MG63 (cell line): ENCODE data around the gene S1PR2. TPM values are rescaled to one million over a fixed set of nuclear protein-coding genes. Genes with fewer than 3 reads are reported as not detected.
"Not testable (repeated sequence)": the region's sequence is repeated elsewhere in the genome, so short reads cannot be mapped to it uniquely, and the experiment has no call there.

Experiments used
- DNase-seq: peaks from one replicate; pipeline ENCODE4 v3.0.0-alpha.2; 2020
- H3K27me3 ChIP-seq: fragments of 250-450 bp; sonication (Bioruptor Pico); 2 replicates; pipeline ENCODE4 v1.5.1; 2020; ENCODE audit warnings: mild to moderate bottlenecking, moderate library complexity
- H3K36me3 ChIP-seq: fragments of 250-450 bp; sonication (Bioruptor Pico); 2 replicates; pipeline ENCODE4 v1.5.1; 2020; ENCODE audit warnings: mild to moderate bottlenecking, moderate library complexity
- H3K4me3 ChIP-seq: fragments of 250-450 bp; sonication (Bioruptor Pico); 2 replicates; pipeline ENCODE4 v1.5.1; 2020; ENCODE audit warnings: mild to moderate bottlenecking, moderate library complexity
- H3K9me3 ChIP-seq: fragments of 250-450 bp; sonication (Bioruptor Pico); 2 replicates; pipeline ENCODE4 v1.5.1; 2020; ENCODE audit warnings: mild to moderate bottlenecking, moderate library complexity
- total RNA-seq: library from RNA; depleted of rRNA; stranded (reverse); fragments of >200 nt; shearing (Covaris generic); gene quantifications from 2 replicates; pipeline ENCODE4 v1.2.3, GENCODE V29; 2014; ENCODE audit warnings: low replicate concordance

Gene S1PR2
- total RNA-seq, 1 experiment from 2014 or later: 14.6 TPM

DNA sequence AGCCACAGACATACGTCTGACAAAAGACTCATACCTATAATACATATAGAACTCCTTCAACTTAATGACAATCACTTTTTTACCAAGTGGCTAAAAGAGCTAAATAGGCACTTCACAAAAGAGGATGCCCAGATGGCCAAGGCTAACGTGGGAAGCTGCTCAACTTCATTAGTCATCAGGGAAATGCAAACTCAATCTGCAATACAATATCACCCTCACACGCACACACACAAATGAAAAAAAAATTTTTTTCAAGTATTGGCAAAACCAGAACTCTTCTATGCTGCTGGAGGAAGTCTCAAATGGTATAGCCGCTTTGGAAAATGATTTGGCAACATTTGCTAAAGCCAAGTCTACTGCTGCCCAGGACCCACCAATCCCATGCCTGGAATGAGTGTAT is 21.8 kb downstream of the S1PR2 start:
- H3K36me3 ChIP-seq: no peaks in the 10 kb centered on the region
- no peak overlapping the region for H3K4me3 ChIP-seq
- DNase-seq: peak; percentile 82
- peaks cover 10% of the 10 kb centered on the region for H3K9me3 ChIP-seq
- no peaks in the 10 kb centered on the region for H3K27me3 ChIP-seq

DNA sequence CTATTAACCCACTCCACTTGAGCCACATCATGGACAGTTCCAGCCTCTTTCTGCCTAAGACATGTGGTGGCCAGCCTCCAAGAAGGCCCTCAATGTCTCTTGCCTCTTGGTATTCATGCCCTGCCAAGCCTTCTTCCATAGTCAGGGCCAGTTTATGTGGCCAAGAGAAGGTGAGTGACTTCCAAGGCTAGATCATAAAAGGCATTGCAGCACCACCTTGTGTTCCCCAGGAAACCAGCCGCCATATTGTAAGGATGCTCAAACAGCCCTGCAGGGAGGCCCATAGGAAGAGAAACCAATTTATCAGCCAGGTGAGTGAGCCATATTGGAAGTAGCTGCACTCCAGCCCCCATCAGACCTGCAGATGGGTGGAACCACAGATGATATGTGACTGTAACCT is 24.1 kb downstream of the S1PR2 start:
- Histone ChIP-seq H3K36me3 (no peaks in the 10 kb centered on the region), H3K9me3 (peaks cover 10% of the 10 kb centered on the region), H3K4me3 (no peak overlapping the region), H3K27me3 (no peaks in the 10 kb centered on the region)
- DNase-seq: no peak

DNA sequence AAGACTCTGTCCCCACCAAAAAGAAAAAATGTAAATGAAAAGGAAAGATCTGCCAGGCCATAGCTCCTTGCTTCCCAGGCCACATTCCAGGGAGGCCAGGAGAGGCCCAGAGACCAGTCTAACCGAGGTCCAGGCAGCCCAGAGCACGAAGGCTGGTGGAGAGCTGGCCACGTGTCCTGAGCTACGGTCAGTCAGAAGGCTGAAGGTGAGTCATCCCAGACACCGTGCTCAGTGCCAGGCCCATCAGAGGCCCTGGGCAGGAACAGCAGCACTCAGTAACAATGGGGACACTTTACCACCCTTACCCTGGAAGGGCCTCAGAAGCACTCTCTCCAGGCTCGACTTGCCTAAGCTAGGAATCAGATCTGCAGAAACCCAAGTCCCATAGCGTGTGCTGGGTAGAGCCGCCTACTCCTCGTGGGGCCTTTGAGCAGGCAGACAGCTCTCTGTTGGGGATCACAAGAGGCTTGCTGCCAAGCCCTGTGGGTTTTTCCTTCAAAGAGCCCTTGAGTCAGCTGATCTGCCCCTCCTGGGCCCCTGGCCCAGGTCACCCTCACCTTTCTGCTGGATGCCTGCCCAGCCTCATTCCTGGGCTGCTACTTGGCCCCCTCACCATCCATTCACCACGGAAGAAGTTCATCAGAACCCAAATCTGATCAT is 24.8 kb downstream of the S1PR2 start:
- DNase-seq: peak; percentile 97
- Histone ChIP-seq H3K27me3 (no peaks in the 10 kb centered on the region), H3K9me3 (peaks cover 10% of the 10 kb centered on the region), H3K4me3 (no peak overlapping the region), H3K36me3 (no peaks in the 10 kb centered on the region)

DNA sequence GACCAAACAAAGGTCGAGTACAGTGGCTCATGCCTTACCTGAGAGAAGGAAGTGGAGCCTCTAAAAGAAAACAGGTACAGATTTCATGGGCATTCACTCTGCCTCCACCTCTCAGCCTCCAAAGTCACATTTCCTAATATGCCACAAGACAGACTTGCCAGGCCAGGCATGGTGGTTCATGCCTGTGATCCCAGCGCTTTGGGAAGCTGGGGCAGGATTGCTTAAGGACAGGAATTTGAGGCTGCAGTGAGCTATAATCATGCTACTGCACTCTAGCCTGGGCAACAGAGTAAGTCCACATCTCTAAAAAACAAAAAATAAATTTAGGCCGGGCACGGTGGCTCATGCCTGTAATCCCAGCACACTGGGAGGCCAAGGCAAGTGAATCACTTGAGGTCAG is 25.5 kb downstream of the S1PR2 start:
- peak; percentile 34 for DNase-seq
- H3K27me3 ChIP-seq: no peaks in the 10 kb centered on the region
- H3K9me3 ChIP-seq: peaks cover 10% of the 10 kb centered on the region
- no peaks in the 10 kb centered on the region for H3K36me3 ChIP-seq
- no peak overlapping the region for H3K4me3 ChIP-seq

DNA sequence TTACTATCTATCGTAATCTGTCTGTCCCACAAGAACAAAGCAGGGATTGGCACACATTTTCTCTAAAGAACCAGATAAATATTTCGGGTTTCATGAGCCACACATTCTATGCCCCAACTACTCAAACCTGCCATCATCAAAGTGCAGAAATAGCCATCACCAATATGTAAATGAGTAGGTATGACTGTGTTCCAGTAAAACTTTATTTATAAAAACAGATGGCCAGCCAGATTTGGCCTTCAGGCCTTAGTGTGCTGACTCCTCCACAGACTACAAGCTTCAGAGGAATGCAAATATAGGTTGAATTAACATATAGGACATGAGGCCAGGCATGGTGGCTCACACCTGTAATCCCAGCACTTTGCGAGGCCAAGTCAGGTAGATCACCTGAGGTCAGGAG is 27.4 kb downstream of the S1PR2 start:
- H3K27me3 ChIP-seq: no peaks in the 10 kb centered on the region
- H3K4me3 ChIP-seq: no peak overlapping the region
- H3K9me3 ChIP-seq: peaks cover 10% of the 10 kb centered on the region
- H3K36me3 ChIP-seq: no peaks in the 10 kb centered on the region
- no peak for DNase-seq

DNA sequence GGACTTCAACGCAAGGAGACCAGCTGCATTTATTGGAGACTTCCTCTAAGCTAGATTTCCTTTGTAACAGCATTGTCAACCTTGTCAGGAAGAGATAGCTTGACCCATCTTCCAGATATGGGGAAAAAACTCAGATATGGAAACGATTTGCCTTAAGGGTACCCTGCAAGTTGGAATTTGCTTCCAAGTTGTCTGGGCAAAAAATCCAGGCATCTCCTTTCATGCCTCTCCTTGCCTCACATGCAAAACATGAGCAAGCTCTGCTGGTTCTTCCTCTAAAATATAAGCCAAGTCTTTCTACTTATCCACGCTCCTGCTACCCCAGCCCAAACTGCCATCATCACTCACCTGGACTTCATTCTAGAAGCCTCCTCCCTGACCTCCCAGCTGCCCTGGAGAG is 30.0 kb downstream of the S1PR2 start:
- H3K4me3 ChIP-seq: no peak overlapping the region
- no peaks in the 10 kb centered on the region for H3K36me3 ChIP-seq
- no peak for DNase-seq
- no peaks in the 10 kb centered on the region for H3K9me3 ChIP-seq
- no peaks in the 10 kb centered on the region for H3K27me3 ChIP-seq

DNA sequence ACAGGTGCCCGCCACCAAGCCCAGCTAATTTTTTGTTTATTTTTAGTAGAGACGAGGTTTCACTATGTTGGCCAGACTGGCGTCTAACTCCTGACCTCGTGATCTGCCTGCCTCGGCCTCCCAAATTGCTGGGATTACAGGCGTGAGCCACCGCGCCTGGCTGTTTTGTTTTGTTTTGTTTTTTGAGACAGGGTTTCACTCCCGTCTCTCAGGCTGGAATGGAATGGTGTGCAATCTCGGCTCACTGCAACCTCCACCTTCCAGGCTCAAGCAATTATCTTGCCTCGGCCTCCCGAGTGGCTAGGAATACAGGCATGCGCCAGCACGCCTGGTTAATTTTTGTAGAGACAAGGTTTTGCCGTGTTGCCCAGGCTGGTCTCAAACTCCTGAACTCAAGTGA is 31.0 kb downstream of the S1PR2 start:
- H3K27me3 ChIP-seq, H3K9me3 ChIP-seq, DNase-seq, H3K36me3 ChIP-seq, H3K4me3 ChIP-seq: not testable (repeated sequence)

DNA sequence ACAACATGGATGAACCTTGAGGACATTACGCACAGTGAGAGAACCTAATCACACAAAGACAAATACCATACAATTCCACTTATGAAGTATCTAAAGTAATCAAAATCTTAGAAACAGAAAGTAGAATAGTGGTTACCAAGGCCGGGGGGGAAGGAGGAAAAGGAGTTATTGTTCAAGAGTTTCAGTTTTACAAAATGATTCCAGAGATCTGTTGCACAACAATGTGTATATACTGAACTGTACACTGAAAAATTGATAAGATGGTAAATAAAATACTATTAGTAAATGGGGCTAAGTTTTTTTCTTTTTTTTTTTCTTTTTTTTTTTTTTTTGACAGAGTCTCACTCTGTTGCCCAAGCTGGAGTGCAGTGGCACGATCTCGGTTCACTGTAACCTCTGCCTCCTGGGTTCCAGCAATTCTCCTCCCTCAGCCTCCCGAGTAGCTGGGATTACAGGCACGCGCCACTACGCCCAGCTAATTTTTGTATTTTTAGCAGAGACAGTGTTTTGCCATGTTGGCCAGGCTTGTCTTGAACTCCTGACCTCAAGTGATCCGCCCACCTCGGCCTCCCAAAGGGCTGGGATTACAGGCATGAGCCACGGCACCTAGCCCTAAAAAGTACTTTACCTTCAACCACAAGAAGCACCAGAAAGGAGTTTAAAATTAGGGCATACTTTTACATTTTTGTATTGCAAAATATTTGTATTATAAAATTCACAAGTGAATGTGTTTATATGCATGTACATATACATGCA is 32.1 kb downstream of the S1PR2 start:
- DNase-seq: peak; percentile 39
- H3K36me3 ChIP-seq, H3K9me3 ChIP-seq, H3K27me3 ChIP-seq: not testable (repeated sequence)
- H3K4me3 ChIP-seq: peak overlapping the region; percentile 5; the same call in 1 of the 2 replicates

DNA sequence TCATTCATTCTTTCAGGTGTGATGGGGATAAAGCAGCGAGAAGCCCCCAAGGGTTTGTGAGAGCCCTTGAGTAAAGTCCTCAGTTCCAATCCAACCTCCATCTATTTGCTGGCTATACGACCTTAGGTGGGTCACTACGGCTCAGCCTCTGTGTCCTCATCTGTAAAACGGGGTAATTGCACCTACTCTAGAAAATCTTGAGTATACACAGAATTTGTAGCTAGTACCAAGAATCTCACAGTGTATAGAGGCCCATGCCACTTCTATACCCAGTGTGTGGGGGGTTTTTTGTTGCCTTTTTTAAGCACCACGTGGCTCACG is 36.0 kb downstream of the S1PR2 start:
- H3K36me3 ChIP-seq: peaks cover 33% of the 10 kb centered on the region
- H3K27me3 ChIP-seq: no peaks in the 10 kb centered on the region
- H3K9me3 ChIP-seq: no peaks in the 10 kb centered on the region
- DNase-seq: no peak
- H3K4me3 ChIP-seq: peak overlapping the region; percentile 78

DNA sequence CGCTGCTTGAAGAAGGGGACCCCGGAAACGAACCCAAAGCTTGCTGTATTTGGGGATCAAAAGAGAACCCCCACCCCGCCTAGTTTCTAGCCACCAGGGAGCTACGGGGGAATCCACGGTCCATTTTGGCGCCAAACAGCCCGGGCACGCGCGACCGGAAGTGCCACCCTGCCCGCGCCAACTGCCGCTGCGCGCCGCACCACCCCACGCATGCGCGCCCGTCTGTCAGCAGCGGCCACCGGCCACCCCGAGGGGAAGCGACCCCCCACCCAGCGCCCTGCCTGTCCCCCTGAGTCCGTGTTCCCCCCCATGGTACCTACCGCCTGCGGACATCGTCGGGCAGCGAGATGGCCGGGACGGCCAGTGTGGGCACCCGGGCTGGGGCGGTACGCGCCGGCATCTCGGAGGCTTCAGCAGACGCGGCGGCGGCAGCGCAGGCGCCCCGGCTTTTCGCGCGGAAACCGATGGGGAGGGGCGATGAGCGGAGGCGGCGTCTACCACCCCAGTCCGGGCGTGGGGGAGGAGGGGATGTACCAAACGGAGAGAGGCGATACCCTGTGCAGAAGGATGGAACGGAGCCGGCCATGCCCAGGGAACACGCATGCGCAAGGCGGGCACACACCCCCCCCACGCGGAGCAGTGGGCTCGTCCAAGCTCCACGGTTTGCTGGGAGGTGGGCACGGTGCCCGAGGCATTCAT is 36.5 kb downstream of the S1PR2 start, which contains the start of gene DNMT1:
DNMT1 (minus strand) TSS at position 454 of the 699 bp plus-strand sequence; CDS start at position 400, 54 bp downstream.
- H3K36me3 ChIP-seq: peaks cover 38% of the 10 kb centered on the region
- H3K27me3 ChIP-seq: no peaks in the 10 kb centered on the region
- peak; percentile 100 for DNase-seq
- no peaks in the 10 kb centered on the region for H3K9me3 ChIP-seq
- H3K4me3 ChIP-seq: peak within 1 kb of the TSS; percentile 78

DNA sequence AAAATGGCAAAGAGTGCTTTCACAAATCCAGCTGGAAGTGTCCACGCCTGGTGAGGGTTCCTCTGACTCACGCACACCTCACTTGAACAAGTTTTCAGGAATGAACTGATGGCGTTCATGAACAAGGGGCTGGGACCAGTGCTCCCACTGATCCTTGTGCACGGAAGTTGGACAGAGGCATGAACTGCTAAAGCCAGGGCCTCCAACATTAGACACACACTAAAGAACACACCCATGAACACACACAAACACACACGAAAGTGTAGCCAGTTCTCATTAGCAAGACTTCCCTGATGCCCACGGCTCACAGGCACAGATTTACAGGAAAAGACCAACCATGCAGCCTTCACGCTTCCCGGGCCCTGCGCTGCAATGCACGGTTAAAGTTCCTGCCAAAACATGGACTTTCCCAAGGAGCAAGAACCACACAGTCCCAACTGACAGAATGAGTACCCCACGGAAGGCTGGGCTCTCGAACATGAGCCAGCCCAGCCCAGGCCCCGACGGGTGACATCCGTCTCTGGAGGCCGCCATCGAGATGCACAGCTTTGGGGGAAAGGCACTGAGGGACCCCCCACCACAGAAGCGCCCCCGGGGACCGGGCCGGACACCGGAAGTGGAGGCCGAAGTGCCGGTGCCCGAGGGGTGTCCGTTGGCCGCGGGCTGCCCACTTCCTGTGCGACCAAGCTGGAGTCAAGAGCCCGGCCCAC is 37.2 kb downstream of the S1PR2 start:
- Histone ChIP-seq H3K27me3 (no peaks in the 10 kb centered on the region), H3K4me3 (peak overlapping the region; percentile 78), H3K36me3 (peaks cover 45% of the 10 kb centered on the region), H3K9me3 (no peaks in the 10 kb centered on the region)
- DNase-seq: peak; percentile 81

DNA sequence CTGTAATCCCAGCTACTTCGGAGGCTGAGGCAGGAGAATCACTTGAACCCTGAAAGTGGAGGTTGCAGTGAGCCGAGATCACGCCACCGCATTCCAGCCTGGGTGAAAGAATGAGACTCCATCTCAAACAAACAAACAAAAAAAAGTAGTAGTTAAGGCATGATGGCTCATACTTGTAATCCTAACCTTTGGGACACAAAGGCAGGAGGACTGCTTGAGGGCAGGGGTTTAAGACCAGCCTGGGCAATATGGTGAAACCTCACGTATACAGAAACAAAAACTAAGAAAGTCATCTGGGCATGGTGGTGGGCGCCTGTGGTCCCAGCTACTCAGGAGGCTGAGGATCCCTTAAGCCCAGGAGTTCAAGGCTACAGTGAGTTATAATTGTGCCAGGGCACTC is 38.2 kb downstream of the S1PR2 start:
- Histone ChIP-seq H3K4me3 (peak overlapping the region; percentile 78), H3K9me3 (no peaks in the 10 kb centered on the region), H3K36me3 (peaks cover 56% of the 10 kb centered on the region), H3K27me3 (no peaks in the 10 kb centered on the region)
- no peak for DNase-seq

DNA sequence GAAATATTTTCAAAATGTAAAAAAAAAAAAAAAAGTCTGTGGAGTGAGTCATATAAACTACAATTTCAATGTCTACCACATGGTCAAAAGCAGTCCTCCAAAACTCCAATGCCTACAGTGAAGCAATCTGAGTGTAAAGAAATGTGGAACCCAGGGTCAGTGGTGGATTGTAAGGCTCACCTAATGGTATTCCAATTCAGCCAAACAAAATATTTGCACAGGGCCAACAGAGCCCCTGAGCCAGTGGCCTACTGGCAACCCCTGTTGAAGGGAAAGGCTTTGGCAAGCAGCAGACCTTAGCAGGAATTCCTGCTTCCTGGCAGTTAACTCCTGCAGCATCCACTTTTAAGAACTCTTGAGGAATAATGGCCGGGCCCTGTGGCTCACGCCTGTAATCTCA is 39.8 kb downstream of the S1PR2 start:
- H3K36me3 ChIP-seq: peaks cover 71% of the 10 kb centered on the region
- no peaks in the 10 kb centered on the region; the same call in 1 of the 2 replicates for H3K27me3 ChIP-seq
- no peak overlapping the region for H3K4me3 ChIP-seq
- no peaks in the 10 kb centered on the region for H3K9me3 ChIP-seq
- DNase-seq: peak; percentile 94

DNA sequence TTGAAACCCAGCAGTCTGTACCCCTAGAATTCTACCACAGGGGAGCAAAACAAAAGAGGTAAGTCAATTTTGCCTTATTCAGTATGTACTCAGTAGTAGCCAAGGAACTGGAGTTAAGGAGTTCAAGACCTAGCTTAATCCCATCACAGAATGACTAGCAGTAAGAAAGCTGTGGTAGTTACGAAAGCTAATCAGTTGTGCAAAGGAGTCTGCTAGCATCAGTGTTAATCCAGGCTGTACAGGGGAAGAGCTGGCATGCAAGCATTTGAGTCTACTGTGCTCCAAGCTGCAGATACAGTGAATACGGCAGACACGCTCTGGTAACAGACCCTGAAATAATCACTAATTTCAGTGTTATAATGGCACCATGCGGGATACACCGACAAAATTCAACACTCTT is 41.1 kb downstream of the S1PR2 start:
- Histone ChIP-seq H3K4me3 (no peak overlapping the region), H3K36me3 (peaks cover 84% of the 10 kb centered on the region), H3K9me3 (no peaks in the 10 kb centered on the region), H3K27me3 (no peaks in the 10 kb centered on the region; the same call in 1 of the 2 replicates)
- DNase-seq: no peak

DNA sequence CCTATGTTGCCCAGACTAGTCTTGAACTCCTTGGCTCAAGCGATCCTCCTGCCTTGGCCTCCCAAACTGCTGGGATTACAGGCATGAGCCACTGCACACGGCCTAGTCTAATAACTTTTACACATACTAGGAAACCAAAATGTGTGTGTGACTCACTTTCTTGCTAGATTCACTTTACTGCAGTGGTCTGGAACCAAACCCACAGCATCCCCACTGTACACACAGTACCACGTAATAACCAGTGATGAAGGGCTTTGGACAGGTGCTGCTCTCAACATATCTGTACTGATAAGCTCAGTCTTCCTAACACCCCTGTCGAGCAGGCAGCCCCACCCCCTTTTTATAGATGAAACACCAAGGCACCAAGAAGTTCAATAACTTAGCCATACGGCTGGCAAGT is 41.5 kb downstream of the S1PR2 start:
- Histone ChIP-seq H3K36me3 (peaks cover 89% of the 10 kb centered on the region), H3K4me3 (no peak overlapping the region), H3K27me3 (no peaks in the 10 kb centered on the region; the same call in 1 of the 2 replicates), H3K9me3 (no peaks in the 10 kb centered on the region)
- no peak for DNase-seq

DNA sequence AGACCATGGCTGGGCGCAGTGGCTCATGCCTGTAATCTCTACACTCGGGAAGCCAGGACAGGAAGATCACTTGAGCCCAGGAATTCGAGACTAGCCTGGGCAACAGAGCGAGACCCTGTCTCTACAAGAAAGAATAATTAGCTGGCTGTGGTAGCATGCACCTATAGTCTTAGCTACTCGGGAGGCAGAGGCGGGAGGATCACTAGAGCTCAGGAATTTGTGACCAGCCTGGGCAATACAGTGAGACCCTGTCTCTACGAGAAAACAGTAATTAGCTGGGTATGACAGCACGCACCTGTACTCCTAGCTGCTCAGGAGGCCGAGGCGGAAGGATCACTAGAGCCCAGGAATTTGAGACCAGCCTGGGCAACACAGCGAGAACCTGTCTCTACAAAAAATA is 43.8 kb downstream of the S1PR2 start:
- no peak for DNase-seq
- Histone ChIP-seq H3K4me3 (no peak overlapping the region), H3K27me3 (no peaks in the 10 kb centered on the region; the same call in 1 of the 2 replicates), H3K9me3 (no peaks in the 10 kb centered on the region), H3K36me3 (peaks cover 93% of the 10 kb centered on the region)

DNA sequence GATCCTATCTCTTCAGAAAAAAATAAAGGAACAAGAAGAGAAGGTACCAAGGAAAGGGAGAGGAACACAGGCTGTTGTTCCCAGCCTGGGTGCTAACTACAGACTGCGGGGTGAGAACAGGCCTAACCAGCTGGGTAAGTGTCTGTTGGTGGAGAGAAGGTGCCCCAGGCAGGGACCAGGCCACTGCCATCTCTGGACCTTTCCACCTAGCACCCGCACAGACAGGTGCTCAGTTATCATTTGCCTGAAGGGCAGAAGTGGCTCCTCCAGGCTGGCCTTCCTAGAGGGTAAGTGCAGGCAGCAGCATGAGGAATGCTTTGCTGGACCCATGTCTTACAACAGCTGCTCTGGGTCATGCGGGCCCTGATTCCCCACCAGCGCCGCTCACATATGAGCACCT is 46.5 kb downstream of the S1PR2 start:
- Histone ChIP-seq H3K9me3 (no peaks in the 10 kb centered on the region), H3K36me3 (peaks cover 98% of the 10 kb centered on the region), H3K27me3 (no peaks in the 10 kb centered on the region; the same call in 1 of the 2 replicates), H3K4me3 (no peak overlapping the region)
- no peak for DNase-seq
